ENCODE measurements around the gene GRHPR.
"Not testable (repeated sequence)": the region's sequence is repeated elsewhere in the genome, so short reads cannot be mapped to it uniquely, and the experiment has no call there.

The GRHPR gene

GRCh38 chr9:37395229-37395628, 27.3 kb upstream of the GRHPR start:
- no peak for DNase-seq (ENCODE audit: insufficient read length, low spot score)
- FAIRE-seq: peak; percentile 77
- 0 out of 2 replicates have a peak, but pooled peaks have one; percentile 31 for TF ChIP-seq POLR2A (IDR thresholded peaks at IDR 0.05; ENCODE audit: low read depth, low read length)
- no peak for TF ChIP-seq POU2F2 (IDR thresholded peaks at IDR 0.05; ENCODE audit: low read depth, low read length)
- no peak for TF ChIP-seq PAX5 (IDR thresholded peaks at IDR 0.05; ENCODE audit: insufficient read depth, low read length, severe bottlenecking)
- no peak for TF ChIP-seq SPI1 (IDR thresholded peaks at IDR 0.05; ENCODE audit: low read depth, low read length)
- peak; percentile 50; the same call in 1 of the 2 replicates for TF ChIP-seq POLR2AphosphoS5 (IDR thresholded peaks at IDR 0.05; ENCODE audit: low read depth, low read length)
- TF ChIP-seq TAF1 (IDR thresholded peaks at IDR 0.05; ENCODE audit: low read depth, low read length): no peak

- TF ChIP-seq SPI1 (IDR thresholded peaks at IDR 0.05; ENCODE audit: low read depth, low read length) (no peak), POLR2AphosphoS5 (IDR thresholded peaks at IDR 0.05; ENCODE audit: low read depth, low read length) (no peak; the same call in 1 of the 2 replicates), POU2F2 (IDR thresholded peaks at IDR 0.05; ENCODE audit: low read depth, low read length) (no peak), POLR2A (IDR thresholded peaks at IDR 0.05; ENCODE audit: low read depth, low read length) (no peak), PAX5 (IDR thresholded peaks at IDR 0.05; ENCODE audit: insufficient read depth, low read length, severe bottlenecking) (no peak), TAF1 (IDR thresholded peaks at IDR 0.05; ENCODE audit: low read depth, low read length) (no peak)
- FAIRE-seq: peak; percentile 70
- DNase-seq (ENCODE audit: insufficient read length, low spot score): no peak
Observed at GRCh38 chr9:37395663-37396062, 26.8 kb upstream of the GRHPR start.

GRCh38 chr9:37397948-37398347, 24.5 kb upstream of the GRHPR start:
- FAIRE-seq; DNase-seq (ENCODE audit: insufficient read length, low spot score): not testable (repeated sequence)

GRCh38 chr9:37398464-37399025, 24.0 kb upstream of the GRHPR start:
- FAIRE-seq (peak; percentile 89), DNase-seq (ENCODE audit: insufficient read length, low spot score) (no peak)
- peak; percentile 33; the same call in 1 of the 2 replicates for TF ChIP-seq TAF1 (IDR thresholded peaks at IDR 0.05; ENCODE audit: low read depth, low read length)
- peak; percentile 26; the same call in 1 of the 2 replicates for TF ChIP-seq POLR2A (IDR thresholded peaks at IDR 0.05; ENCODE audit: low read depth, low read length)
- TF ChIP-seq POLR2AphosphoS5 (IDR thresholded peaks at IDR 0.05; ENCODE audit: low read depth, low read length): peak; percentile 53; the same call in 1 of the 2 replicates
- TF ChIP-seq POU2F2 (IDR thresholded peaks at IDR 0.05; ENCODE audit: low read depth, low read length): no peak

GRCh38 chr9:37399336-37399735, 23.2 kb upstream of the GRHPR start:
- FAIRE-seq: peak; percentile 23
- DNase-seq (ENCODE audit: insufficient read length, low spot score): no peak
- no peak for TF ChIP-seq PAX5 (IDR thresholded peaks at IDR 0.05; ENCODE audit: insufficient read depth, low read length, severe bottlenecking)
- TF ChIP-seq POLR2A (IDR thresholded peaks at IDR 0.05; ENCODE audit: low read depth, low read length): no peak
- TF ChIP-seq POU2F2 (IDR thresholded peaks at IDR 0.05; ENCODE audit: low read depth, low read length): no peak

GRCh38 chr9:37404590-37404989, 17.9 kb upstream of the GRHPR start:
- no peak for DNase-seq (ENCODE audit: insufficient read length, low spot score)
- TF ChIP-seq PAX5 (IDR thresholded peaks at IDR 0.05; ENCODE audit: insufficient read depth, low read length, severe bottlenecking) (no peak), POU2F2 (IDR thresholded peaks at IDR 0.05; ENCODE audit: low read depth, low read length) (no peak; the same call in 1 of the 2 replicates), TAF1 (IDR thresholded peaks at IDR 0.05; ENCODE audit: low read depth, low read length) (no peak), SPI1 (IDR thresholded peaks at IDR 0.05; ENCODE audit: low read depth, low read length) (no peak), POLR2A (IDR thresholded peaks at IDR 0.05; ENCODE audit: low read depth, low read length) (no peak), POLR2AphosphoS5 (IDR thresholded peaks at IDR 0.05; ENCODE audit: low read depth, low read length) (no peak)
- FAIRE-seq: no peak

- no peak for TF ChIP-seq PAX5 (IDR thresholded peaks at IDR 0.05; ENCODE audit: insufficient read depth, low read length, severe bottlenecking)
- DNase-seq (ENCODE audit: insufficient read length, low spot score): no peak
- peak; percentile 66 for FAIRE-seq
Observed at GRCh38 chr9:37405350-37405749, 17.1 kb upstream of the GRHPR start.

- DNase-seq (ENCODE audit: insufficient read length, low spot score) (no peak), FAIRE-seq (no peak)
- no peak for TF ChIP-seq SPI1 (IDR thresholded peaks at IDR 0.05; ENCODE audit: low read depth, low read length)
- no peak for TF ChIP-seq POU2F2 (IDR thresholded peaks at IDR 0.05; ENCODE audit: low read depth, low read length)
- TF ChIP-seq POLR2AphosphoS5 (IDR thresholded peaks at IDR 0.05; ENCODE audit: low read depth, low read length): no peak
Observed at GRCh38 chr9:37405764-37406380, 16.6 kb upstream of the GRHPR start.

GRCh38 chr9:37406603-37407401, 15.7 kb upstream of the GRHPR start:
- DNase-seq (ENCODE audit: insufficient read length, low spot score) (no peak), FAIRE-seq (peak; percentile 91)
- TF ChIP-seq SPI1 (IDR thresholded peaks at IDR 0.05; ENCODE audit: low read depth, low read length) (no peak), TAF1 (IDR thresholded peaks at IDR 0.05; ENCODE audit: low read depth, low read length) (no peak), POLR2A (IDR thresholded peaks at IDR 0.05; ENCODE audit: low read depth, low read length) (peak; percentile 51), PAX5 (IDR thresholded peaks at IDR 0.05; ENCODE audit: insufficient read depth, low read length, severe bottlenecking) (no peak), POLR2AphosphoS5 (IDR thresholded peaks at IDR 0.05; ENCODE audit: low read depth, low read length) (peak; percentile 79), POU2F2 (IDR thresholded peaks at IDR 0.05; ENCODE audit: low read depth, low read length) (peak; percentile 46; the same call in 1 of the 2 replicates)

GRCh38 chr9:37407468-37407867, 15.0 kb upstream of the GRHPR start:
- no peak for FAIRE-seq
- DNase-seq (ENCODE audit: insufficient read length, low spot score): no peak
- TF ChIP-seq SPI1 (IDR thresholded peaks at IDR 0.05; ENCODE audit: low read depth, low read length) (peak; percentile 51), POU2F2 (IDR thresholded peaks at IDR 0.05; ENCODE audit: low read depth, low read length) (no peak), POLR2AphosphoS5 (IDR thresholded peaks at IDR 0.05; ENCODE audit: low read depth, low read length) (no peak), TAF1 (IDR thresholded peaks at IDR 0.05; ENCODE audit: low read depth, low read length) (no peak), POLR2A (IDR thresholded peaks at IDR 0.05; ENCODE audit: low read depth, low read length) (no peak; the same call in 1 of the 2 replicates)

Data from GM12891 (cell line).